ENCODE data around the gene IPO5. TPM values are rescaled to one million over a fixed set of nuclear protein-coding genes. Genes with fewer than 3 reads are reported as not detected.

IPO5 gene
- total and polyA plus RNA-seq, 3 donors from 2014 or later: 231 to 465 (median 323) TPM

- no peak overlapping the region for H3K4me3 ChIP-seq
- H3K9me3 ChIP-seq: no peaks in the 10 kb centered on the region
- H3K4me1 ChIP-seq: no peaks in the 10 kb centered on the region
- H3K27ac ChIP-seq: no peak overlapping the region
- DNase-seq: no peak
- no peaks in the 10 kb centered on the region for H3K27me3 ChIP-seq
- intact Hi-C loops (cut with DNase I; ENCODE audit: low total_unique reads): no loop called here
- no peaks in the 10 kb centered on the region for H3K36me3 ChIP-seq (ENCODE audit: low read depth, missing control alignments)
- no peak for TF ChIP-seq CTCF (IDR thresholded peaks at IDR 0.05)
- no peak for TF ChIP-seq POLR2A (IDR thresholded peaks at IDR 0.05)
- 90 to 95% methylated on average over 9 of the region's 9 CpGs for WGBS, 2 donors
These were observed 59.8 kb downstream of the IPO5 start for GRCh38 chr13:98013241-98013640.

GRCh38 chr13:98014766-98015165, 61.3 kb downstream of the IPO5 start:
- DNase-seq: no peak
- H3K36me3 ChIP-seq (ENCODE audit: low read depth, missing control alignments): no peaks in the 10 kb centered on the region
- H3K9me3 ChIP-seq: no peaks in the 10 kb centered on the region
- H3K27me3 ChIP-seq: no peaks in the 10 kb centered on the region
- no peak overlapping the region for H3K4me3 ChIP-seq
- TF ChIP-seq POLR2A (IDR thresholded peaks at IDR 0.05) (no peak), CTCF (IDR thresholded peaks at IDR 0.05) (no peak)
- H3K4me1 ChIP-seq: no peaks in the 10 kb centered on the region
- H3K27ac ChIP-seq: no peak overlapping the region
- intact Hi-C loops (cut with DNase I; ENCODE audit: low total_unique reads): no loop called here

GRCh38 chr13:98018293-98018692, 64.8 kb downstream of the IPO5 start:
- intact Hi-C loops (cut with DNase I; ENCODE audit: low total_unique reads): no loop called here

GRCh38 chr13:98019186-98019585, 65.7 kb downstream of the IPO5 start:
- H3K4me3 ChIP-seq: no peak overlapping the region
- TF ChIP-seq CTCF (IDR thresholded peaks at IDR 0.05): no peak
- no peak for TF ChIP-seq POLR2A (IDR thresholded peaks at IDR 0.05)
- no peak overlapping the region for H3K27ac ChIP-seq
- no peaks in the 10 kb centered on the region for H3K9me3 ChIP-seq
- no peaks in the 10 kb centered on the region for H3K4me1 ChIP-seq
- intact Hi-C loops (cut with DNase I; ENCODE audit: low total_unique reads): no loop called here
- 95 to 98% methylated on average over 4 of the region's 4 CpGs for WGBS, 2 donors
- H3K27me3 ChIP-seq: no peaks in the 10 kb centered on the region
- H3K36me3 ChIP-seq (ENCODE audit: low read depth, missing control alignments): no peaks in the 10 kb centered on the region
- no peak for DNase-seq

More at GRCh38 chr13:98018293-98018692, 64.8 kb downstream of the IPO5 start:
- Histone ChIP-seq H3K27ac (no peak overlapping the region), H3K9me3 (no peaks in the 10 kb centered on the region), H3K4me3 (no peak overlapping the region), H3K4me1 (no peaks in the 10 kb centered on the region), H3K27me3 (no peaks in the 10 kb centered on the region), H3K36me3 (ENCODE audit: low read depth, missing control alignments) (no peaks in the 10 kb centered on the region)
- DNase-seq: no peak
- 86% methylated on average over 4 of the region's 4 CpGs for WGBS, 2 donors
- TF ChIP-seq POLR2A (IDR thresholded peaks at IDR 0.05) (no peak), CTCF (IDR thresholded peaks at IDR 0.05) (no peak)

- Histone ChIP-seq H3K27ac (no peak overlapping the region), H3K4me1 (no peaks in the 10 kb centered on the region), H3K36me3 (ENCODE audit: low read depth, missing control alignments) (no peaks in the 10 kb centered on the region), H3K4me3 (no peak overlapping the region), H3K27me3 (no peaks in the 10 kb centered on the region), H3K9me3 (no peaks in the 10 kb centered on the region)
- DNase-seq: no peak
- TF ChIP-seq CTCF (IDR thresholded peaks at IDR 0.05): no peak
- TF ChIP-seq POLR2A (IDR thresholded peaks at IDR 0.05): no peak
- intact Hi-C loops (cut with DNase I; ENCODE audit: low total_unique reads): no loop called here
- WGBS, 2 donors: 93 to 96% methylated on average over 3 of the region's 3 CpGs
These were observed 66.8 kb downstream of the IPO5 start for GRCh38 chr13:98020271-98020670.

Measured in testis (tissue), 3 donors.